AG04450 (cell line): ENCODE data around the gene SH2D1A. TPM values are rescaled to one million over a fixed set of nuclear protein-coding genes. Genes with fewer than 3 reads are reported as not detected.

ENCODE experiments used
- CTCF ChIA-PET: fragments of 300-600, 350-600 bp; formaldehyde crosslinking; extraction: SDS; loops from one replicate; lab custom pipeline; 2022; ENCODE audit warnings: antibody characterized with exemption, inconsistent platforms; lab: Charles Lee
- POLR2A ChIA-PET: fragments of 350-600 bp; formaldehyde crosslinking; extraction: SDS; loops from one replicate; lab custom pipeline; 2021; ENCODE audit warnings: antibody characterized with exemption, inconsistent platforms; lab: Yijun Ruan, JAX
- DNase-seq: peaks from one replicate; pipeline ENCODE4 v3.0.0-alpha.2; 2011; ENCODE audit warnings: low read depth, low spot score
- H3K27ac ChIP-seq: one replicate; pipeline ENCODE4 v1.5.1; 2012; ENCODE audit warnings: low read depth, low read length, control low read depth
- H3K27me3 ChIP-seq: one replicate; pipeline ENCODE4 v1.6.0; 2012; ENCODE audit warnings: low read length; ENCODE audit not compliant: control insufficient read depth, insufficient read depth
- H3K4me3 ChIP-seq: 2 replicates; pipeline ENCODE4 v1.5.1; 2011; ENCODE audit warnings: mild to moderate bottlenecking, low read depth, low read length, control low read depth
- H3K9me3 ChIP-seq: 2 replicates; pipeline ENCODE4 v1.5.1; 2012; ENCODE audit warnings: low read length; ENCODE audit not compliant: control insufficient read depth, insufficient read depth
- CTCF ChIP-seq: IDR thresholded peaks from 2 replicates; pipeline ENCODE4 v1.5.1; 2011; ENCODE audit warnings: low read depth, low read length, control low read depth, inconsistent platforms
- polyA plus RNA-seq: library from polyadenylated mRNA; depleted of rRNA; stranded (reverse); fragments of >200 nt; gene quantifications from 2 replicates; pipeline ENCODE4 v1.2.3, GENCODE V29; 2011

Gene SH2D1A
- polyA plus RNA-seq, 1 experiment, result not detected

- no peak overlapping the region for H3K27ac ChIP-seq
- H3K27me3 ChIP-seq, result no peaks in the 10 kb centered on the region
- POLR2A ChIA-PET, result no interaction called here
- no peaks in the 10 kb centered on the region for H3K9me3 ChIP-seq
- DNase-seq, result no peak
- CTCF ChIA-PET, result no interaction called here
- no peak for TF ChIP-seq CTCF
- no peak overlapping the region for H3K4me3 ChIP-seq
Measured at GRCh38 chrX:124369722-124370121, 23.4 kb downstream of the SH2D1A start.

GRCh38 chrX:124373348-124373747 is 27.0 kb downstream of the SH2D1A start:
- ChIA-PET CTCF (no interaction called here), POLR2A (no interaction called here)
- H3K27me3 ChIP-seq, result no peaks in the 10 kb centered on the region
- no peak for DNase-seq
- no peak for TF ChIP-seq CTCF
- H3K9me3 ChIP-seq, result no peaks in the 10 kb centered on the region
- no peak overlapping the region for H3K4me3 ChIP-seq
- no peak overlapping the region for H3K27ac ChIP-seq

- CTCF ChIA-PET, result no interaction called here
- Histone ChIP-seq H3K4me3 (no peak overlapping the region), H3K9me3 (no peaks in the 10 kb centered on the region), H3K27me3 (no peaks in the 10 kb centered on the region), H3K27ac (no peak overlapping the region)
- POLR2A ChIA-PET, result no interaction called here
- TF ChIP-seq CTCF, result no peak
- DNase-seq, result no peak
Measured at GRCh38 chrX:124378643-124379042, 32.3 kb downstream of the SH2D1A start.

GRCh38 chrX:124383354-124383753 is 37.0 kb downstream of the SH2D1A start:
- no peak for TF ChIP-seq CTCF
- POLR2A ChIA-PET, result no interaction called here
- CTCF ChIA-PET, result no interaction called here
- no peak for DNase-seq
- Histone ChIP-seq H3K27me3 (no peaks in the 10 kb centered on the region), H3K4me3 (no peak overlapping the region), H3K27ac (no peak overlapping the region), H3K9me3 (no peaks in the 10 kb centered on the region)

GRCh38 chrX:124386401-124386800 is 40.0 kb downstream of the SH2D1A start:
- DNase-seq, result no peak
- H3K27me3 ChIP-seq, result no peaks in the 10 kb centered on the region
- H3K27ac ChIP-seq, result no peak overlapping the region
- H3K9me3 ChIP-seq, result no peaks in the 10 kb centered on the region
- H3K4me3 ChIP-seq, result no peak overlapping the region
- ChIA-PET CTCF (no interaction called here), POLR2A (no interaction called here)
- TF ChIP-seq CTCF, result no peak
